Kidney epithelial cell (primary cell): ENCODE results near the gene PAXX. TPM values are rescaled to one million over a fixed set of nuclear protein-coding genes. Genes with fewer than 3 reads are reported as not detected.
A peak's percentile ranks its signal among the peaks of the same experiment; 100 is the strongest.

ENCODE experiments used
- DNase-seq: peaks from one replicate; pipeline ENCODE4 v3.0.0-alpha.2; 2010; ENCODE audit warnings: low read depth
- H3K27me3 ChIP-seq: 2 replicates; pipeline ENCODE4 v1.6.0; 2011; ENCODE audit warnings: low read length; ENCODE audit not compliant: control insufficient read depth, insufficient read depth
- H3K36me3 ChIP-seq: 2 replicates; pipeline ENCODE4 v1.5.1; 2011; ENCODE audit warnings: low read length; ENCODE audit not compliant: control insufficient read depth, insufficient read depth
- H3K4me3 ChIP-seq: 2 replicates; pipeline ENCODE4 v1.5.1; 2011; ENCODE audit warnings: low read depth, mild to moderate bottlenecking, control low read depth, low read length
- CTCF ChIP-seq: IDR thresholded peaks from 2 replicates; pipeline ENCODE4 v1.5.1; 2011; ENCODE audit warnings: mild to moderate bottlenecking, moderate library complexity, low read length, control low read depth, inconsistent platforms; ENCODE audit not compliant: insufficient read depth, poor library complexity, severe bottlenecking
- total RNA-seq: library from RNA; depleted of rRNA; stranded (reverse); fragments of >200 nt; gene quantifications from 2 replicates; pipeline ENCODE4 v1.2.3, GENCODE V29; 2015

PAXX gene
- total RNA-seq, 1 donor from 2014 or later, result 46.8 TPM

DNA sequence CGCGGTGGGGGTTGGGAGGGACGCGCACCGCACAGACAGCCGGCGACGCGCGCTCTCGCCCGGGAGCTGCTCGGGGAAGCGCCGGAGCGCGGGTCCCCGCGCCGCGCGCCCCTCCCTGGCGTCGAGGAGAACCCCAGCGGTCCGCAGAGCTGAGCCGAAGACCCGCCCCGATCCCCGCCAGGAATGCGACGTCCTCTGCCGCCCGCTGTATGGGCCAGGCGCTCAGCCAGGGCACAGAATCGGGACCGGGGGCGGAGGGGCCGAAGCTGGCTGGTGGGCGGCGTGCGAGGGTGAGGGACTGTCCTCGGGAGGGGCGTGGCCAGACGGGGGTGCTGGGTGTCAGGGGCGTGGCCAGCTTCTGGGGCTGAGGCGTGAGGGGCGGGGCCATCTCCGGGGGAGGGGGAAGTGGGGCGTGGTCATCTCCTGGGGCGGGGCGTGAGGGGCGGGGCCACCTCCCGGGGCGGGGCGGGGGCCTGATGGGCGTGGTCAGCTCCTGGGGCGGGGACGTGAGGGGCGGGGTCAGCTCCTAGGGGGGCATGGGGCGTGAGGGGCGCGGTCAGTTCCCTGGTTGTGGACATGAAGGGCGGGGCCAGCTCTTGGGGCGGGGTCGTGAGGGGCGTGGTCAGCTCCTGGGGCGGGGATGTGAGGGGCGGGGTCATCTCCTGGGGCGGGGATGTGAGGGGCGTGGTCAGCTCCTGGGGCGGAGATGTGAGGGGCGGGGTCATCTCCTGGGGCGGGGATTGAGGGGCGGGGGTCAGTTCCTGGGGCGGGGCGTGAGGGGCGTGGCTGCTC, 14.0 kb upstream of the PAXX start:
- no peak for DNase-seq
- Histone ChIP-seq H3K36me3 (no peaks in the 10 kb centered on the region), H3K4me3 (peak overlapping the region; percentile 37), H3K27me3 (peaks cover 3% of the 10 kb centered on the region)
- no peak for TF ChIP-seq CTCF

- no peak for TF ChIP-seq CTCF
- no peak overlapping the region for H3K4me3 ChIP-seq
- H3K36me3 ChIP-seq, result no peaks in the 10 kb centered on the region
- peaks cover 8% of the 10 kb centered on the region for H3K27me3 ChIP-seq
- DNase-seq, result no peak
Measured at GRCh38 chr9:136978865-136979544, 13.2 kb upstream of the PAXX start.

DNA sequence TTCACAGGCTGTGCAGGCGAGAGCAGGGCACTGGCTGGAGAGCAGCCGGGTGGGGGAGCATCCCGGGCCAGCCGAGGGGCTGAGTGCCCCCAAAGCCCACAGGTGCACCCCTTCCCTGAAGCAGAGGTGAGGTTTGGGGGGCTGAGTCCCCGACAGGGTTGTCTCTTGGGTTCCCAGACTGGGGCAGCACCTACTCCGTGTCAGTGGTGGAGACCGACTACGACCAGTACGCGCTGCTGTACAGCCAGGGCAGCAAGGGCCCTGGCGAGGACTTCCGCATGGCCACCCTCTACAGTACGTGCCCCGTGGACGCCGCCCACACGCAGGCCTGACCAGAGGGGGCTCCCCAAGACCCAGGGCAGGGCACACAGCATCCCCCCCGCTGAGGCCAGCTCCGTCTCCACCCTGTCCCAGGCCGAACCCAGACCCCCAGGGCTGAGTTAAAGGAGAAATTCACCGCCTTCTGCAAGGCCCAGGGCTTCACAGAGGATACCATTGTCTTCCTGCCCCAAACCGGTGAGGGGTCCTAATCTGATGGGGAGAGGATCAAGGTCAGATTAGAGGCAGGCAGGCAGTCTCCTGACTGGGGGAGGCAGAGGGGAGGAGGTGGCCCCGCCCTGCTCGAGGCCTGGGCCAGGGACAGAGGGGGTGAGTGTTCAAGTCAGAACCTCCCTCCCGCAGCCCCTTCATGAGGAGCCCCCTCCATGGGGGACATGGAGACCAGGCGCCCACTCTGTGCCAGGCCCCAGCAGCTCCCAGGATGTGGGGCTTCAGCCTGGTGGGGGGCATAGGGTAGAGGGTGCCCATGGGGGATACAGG, 12.2 kb upstream of the PAXX start:
- Histone ChIP-seq H3K36me3 (no peaks in the 10 kb centered on the region), H3K4me3 (no peak overlapping the region), H3K27me3 (peaks cover 18% of the 10 kb centered on the region)
- no peak for TF ChIP-seq CTCF
- DNase-seq, result no peak

DNA sequence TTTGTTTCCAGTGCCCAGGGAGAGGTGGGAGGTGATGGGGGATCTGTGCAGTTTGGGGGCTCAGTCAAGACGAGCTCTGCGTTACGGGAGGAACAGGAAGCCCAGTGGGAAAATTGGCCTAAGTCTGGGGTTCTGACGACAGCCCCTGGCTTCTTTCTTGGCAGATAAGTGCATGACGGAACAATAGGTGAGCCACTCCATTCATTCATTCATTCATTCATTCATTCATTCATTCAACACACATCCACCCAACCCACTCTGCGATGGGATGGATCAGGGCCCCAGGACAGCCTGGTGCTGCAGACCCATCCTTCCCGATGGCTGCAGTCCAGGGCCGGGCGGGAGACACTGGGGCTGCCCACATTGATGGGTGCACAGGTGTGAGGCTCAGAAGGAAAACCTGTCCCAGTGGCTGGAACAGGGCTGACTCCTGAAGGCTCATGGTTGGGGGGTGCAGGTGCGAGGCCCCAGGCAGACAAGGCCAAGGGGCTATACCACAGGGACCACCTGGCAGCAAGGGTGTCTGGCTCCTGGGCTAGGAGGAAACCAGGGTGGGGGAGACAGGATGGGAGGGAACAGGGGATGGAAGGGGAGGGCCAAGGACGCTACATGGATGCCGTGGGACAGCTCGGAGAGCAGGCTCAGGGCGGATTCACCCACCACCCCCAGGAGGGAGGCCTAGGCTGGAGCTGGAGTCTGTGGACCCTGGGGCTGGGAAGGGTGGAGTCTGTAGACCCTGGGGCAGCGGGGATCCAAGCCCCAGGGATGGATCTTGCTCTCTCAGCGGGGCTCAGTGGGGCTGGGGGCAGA, 11.3 kb upstream of the PAXX start:
- no peak for DNase-seq
- Histone ChIP-seq H3K36me3 (no peaks in the 10 kb centered on the region), H3K27me3 (peaks cover 27% of the 10 kb centered on the region), H3K4me3 (no peak overlapping the region)
- no peak for TF ChIP-seq CTCF

- Histone ChIP-seq H3K4me3 (no peak overlapping the region), H3K27me3 (peaks cover 30% of the 10 kb centered on the region), H3K36me3 (no peaks in the 10 kb centered on the region)
- DNase-seq, result no peak
- no peak for TF ChIP-seq CTCF
Measured at GRCh38 chr9:136981588-136982231, 10.5 kb upstream of the PAXX start.
